Measurements from ENCODE around the gene PIRT. TPM values are rescaled to one million over a fixed set of nuclear protein-coding genes. Genes with fewer than 3 reads are reported as not detected.

The PIRT gene
- not detected in 2 replicates for total RNA-seq

DNA sequence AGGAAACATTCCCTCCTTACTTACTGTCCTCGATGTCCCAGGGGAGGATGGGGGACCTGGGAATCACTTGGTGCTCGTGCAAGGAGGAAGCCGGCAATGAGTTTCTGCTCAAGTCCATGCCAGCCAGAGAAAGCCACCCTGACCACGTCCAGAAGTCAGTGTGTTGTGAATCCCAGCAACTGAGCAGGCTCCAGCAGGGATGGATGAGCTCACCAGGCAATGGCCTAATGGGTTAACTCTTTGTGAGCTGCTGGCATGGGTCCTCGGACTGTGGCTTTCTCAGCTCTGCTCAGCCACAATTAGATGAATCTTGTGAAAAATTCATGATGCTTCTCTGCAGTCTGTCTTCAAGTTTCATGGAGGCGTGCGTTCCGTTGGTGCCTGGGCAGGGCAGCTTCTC, at the start of gene PIRT:
Gene PIRT, minus strand, starts transcription at position 167 of the 400 bp plus-strand sequence. CDS start 12,442 bp downstream, outside the sequence.
- TF ChIP-seq, protein P1, sequence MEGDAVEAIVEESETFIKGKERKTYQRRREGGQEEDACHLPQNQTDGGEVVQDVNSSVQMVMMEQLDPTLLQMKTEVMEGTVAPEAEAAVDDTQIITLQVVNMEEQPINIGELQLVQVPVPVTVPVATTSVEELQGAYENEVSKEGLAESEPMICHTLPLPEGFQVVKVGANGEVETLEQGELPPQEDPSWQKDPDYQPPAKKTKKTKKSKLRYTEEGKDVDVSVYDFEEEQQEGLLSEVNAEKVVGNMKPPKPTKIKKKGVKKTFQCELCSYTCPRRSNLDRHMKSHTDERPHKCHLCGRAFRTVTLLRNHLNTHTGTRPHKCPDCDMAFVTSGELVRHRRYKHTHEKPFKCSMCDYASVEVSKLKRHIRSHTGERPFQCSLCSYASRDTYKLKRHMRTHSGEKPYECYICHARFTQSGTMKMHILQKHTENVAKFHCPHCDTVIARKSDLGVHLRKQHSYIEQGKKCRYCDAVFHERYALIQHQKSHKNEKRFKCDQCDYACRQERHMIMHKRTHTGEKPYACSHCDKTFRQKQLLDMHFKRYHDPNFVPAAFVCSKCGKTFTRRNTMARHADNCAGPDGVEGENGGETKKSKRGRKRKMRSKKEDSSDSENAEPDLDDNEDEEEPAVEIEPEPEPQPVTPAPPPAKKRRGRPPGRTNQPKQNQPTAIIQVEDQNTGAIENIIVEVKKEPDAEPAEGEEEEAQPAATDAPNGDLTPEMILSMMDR (IDR thresholded peaks at IDR 0.05; ENCODE audit: insufficient read depth, low read depth, low read length) = no peak
- DNase-seq (ENCODE audit: low read depth) = no peak
- H3K4me3 ChIP-seq (ENCODE audit: low read depth, low read length) = no peak within 1 kb of the TSS

DNA sequence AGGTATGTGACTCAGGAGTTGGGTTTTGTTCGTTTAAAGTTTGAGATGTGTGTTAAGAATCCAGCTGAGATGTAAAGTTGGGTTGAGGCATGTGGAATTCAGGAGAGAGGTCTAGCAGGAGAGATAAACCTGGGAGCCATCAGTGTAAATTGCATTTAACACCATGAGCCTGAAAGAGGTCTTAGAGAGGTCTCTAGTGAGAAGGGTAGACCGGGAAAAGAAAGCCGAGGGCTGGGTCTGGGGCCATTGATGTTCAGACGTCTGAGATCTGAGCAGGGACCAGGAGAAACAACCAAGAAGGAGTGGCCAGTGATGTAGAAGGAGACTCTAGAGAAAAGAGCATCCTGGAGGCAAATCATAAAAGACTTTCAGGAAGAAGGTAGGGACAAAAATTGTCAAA, 44.1 kb upstream of the PIRT start:
- TF ChIP-seq, protein P1 (IDR thresholded peaks at IDR 0.05; ENCODE audit: insufficient read depth, low read depth, low read length) = no peak
- DNase-seq (ENCODE audit: low read depth) = no peak
- H3K4me3 ChIP-seq (ENCODE audit: low read depth, low read length) = no peak overlapping the region

DNA sequence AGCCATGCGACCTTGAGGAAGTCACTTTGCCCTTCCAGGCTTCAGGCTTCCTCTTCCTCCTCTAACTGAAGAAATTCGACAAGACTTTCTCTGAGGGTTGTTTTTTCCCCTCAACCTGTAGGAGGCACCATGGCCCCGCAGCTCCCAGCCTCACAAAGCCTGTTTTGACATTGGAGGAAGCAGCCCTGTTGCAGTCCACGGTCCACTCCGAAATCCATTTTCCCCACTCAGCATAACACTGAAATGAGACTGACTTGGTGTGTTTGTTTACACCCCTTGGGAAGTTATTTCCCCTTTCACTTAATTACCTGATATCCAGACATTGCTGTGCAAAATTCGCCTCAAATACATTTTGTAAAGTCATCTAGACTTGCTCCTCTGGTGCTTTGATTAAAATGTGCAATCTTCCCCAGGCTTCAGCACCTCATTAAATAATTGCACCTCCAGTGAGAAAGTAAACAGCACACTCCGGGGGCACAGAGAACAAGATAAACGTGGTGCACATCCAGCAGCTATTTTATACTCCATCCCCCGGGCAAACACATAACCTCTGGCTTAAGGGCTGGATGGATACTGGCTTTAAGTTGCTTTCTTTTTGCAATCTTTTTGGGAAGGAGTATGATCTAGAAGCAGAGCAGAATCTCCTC, 41.4 kb upstream of the PIRT start:
- no peak for DNase-seq (ENCODE audit: low read depth)
- no peak overlapping the region for H3K4me3 ChIP-seq (ENCODE audit: low read depth, low read length)
- TF ChIP-seq, protein P1 (IDR thresholded peaks at IDR 0.05; ENCODE audit: insufficient read depth, low read depth, low read length) = no peak

DNA sequence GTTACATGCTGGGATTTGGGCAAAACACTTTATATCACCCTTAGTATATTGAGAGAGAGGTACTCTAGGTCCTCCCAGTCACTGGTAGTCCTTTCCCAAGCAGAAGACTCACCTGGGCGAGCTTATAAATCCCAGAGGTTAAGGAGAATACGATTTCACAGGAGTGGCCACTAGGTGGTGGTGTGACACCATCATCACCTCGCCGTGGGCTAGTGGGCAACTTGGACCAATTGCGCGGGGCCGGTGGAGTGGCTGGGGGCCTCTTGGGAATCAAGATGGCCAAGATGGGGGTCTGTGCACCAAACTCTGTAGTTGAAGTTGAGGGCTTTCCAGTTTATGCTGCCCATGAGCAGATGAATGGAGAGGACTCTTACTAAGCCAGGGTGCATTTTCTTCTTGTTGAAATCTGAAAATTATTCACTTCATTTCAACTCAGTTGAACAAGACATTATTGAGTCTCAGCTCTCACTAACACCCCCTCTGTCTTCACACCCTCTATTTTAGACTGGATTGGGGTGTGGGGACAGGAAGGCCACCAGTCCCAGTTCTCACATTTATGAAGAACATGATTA, 38.2 kb upstream of the PIRT start:
- no peak overlapping the region for H3K4me3 ChIP-seq (ENCODE audit: low read depth, low read length)
- TF ChIP-seq, protein P1 (IDR thresholded peaks at IDR 0.05; ENCODE audit: insufficient read depth, low read depth, low read length) = peak; percentile 50
- DNase-seq (ENCODE audit: low read depth) = peak; percentile 20

DNA sequence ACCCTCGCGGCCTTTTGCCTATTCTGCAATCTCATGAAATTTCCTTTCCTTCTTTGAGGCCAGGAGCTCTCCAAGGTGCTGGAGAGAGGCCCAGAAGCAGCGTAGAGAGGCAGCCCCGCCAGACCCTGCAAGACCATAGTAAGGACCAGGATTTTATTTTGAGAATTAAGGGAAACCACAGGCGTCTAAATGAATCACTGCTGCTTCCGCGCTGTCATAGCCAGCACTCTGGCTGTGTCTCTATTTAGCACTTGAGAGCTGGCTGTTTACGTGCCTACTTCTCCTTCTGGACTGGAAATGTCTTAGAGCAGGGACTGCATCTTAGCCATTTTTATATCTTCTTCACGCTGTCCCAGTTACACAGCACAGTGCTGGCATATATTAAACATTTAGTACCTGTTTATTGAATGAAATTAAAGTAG, 37.6 kb upstream of the PIRT start:
- TF ChIP-seq, protein P1 (IDR thresholded peaks at IDR 0.05; ENCODE audit: insufficient read depth, low read depth, low read length) = no peak
- peak; percentile 3 for DNase-seq (ENCODE audit: low read depth)

DNA sequence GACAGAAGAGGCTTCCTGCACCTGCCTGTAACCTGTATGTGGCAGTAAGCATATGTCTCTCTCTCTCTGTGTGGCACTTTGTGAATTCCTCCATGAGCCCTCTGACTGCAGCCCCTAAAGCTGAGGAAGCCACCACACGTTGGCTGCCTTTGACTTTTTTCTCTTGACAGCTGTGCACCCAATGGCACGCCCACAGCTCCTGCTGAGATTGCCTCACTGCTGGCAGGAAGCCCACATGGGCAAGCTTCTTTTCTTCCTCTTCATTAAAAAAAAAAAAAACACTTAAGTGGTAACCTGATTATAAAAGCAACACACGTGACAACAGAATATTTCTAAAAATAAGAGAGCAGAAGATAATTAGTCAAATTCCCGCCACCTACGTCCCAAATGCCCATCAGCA, 34.0 kb upstream of the PIRT start:
- no peak overlapping the region for H3K4me3 ChIP-seq (ENCODE audit: low read depth, low read length)
- no peak for DNase-seq (ENCODE audit: low read depth)

More for the DNA sequence above, 37.6 kb upstream of the PIRT start:
- H3K4me3 ChIP-seq (ENCODE audit: low read depth, low read length) = no peak overlapping the region

More for the DNA sequence above, 34.0 kb upstream of the PIRT start:
- TF ChIP-seq, protein P1 (IDR thresholded peaks at IDR 0.05; ENCODE audit: insufficient read depth, low read depth, low read length) = no peak
